GM21723 (cell line): Measurements from ENCODE around the gene SH2D6.
"Not testable (repeated sequence)": the region's sequence is repeated elsewhere in the genome, so short reads cannot be mapped to it uniquely, and the experiment has no call there.

Source experiments
- ATAC-seq: cut with Tn5 transposase; IDR thresholded peaks from one replicate; pipeline ENCODE4 v1.9.1; 2021; ENCODE audit warnings: mild to moderate bottlenecking, moderate library complexity; ENCODE audit not compliant: unreplicated experiment

Gene SH2D6

GRCh38 chr2:85439025-85439472, 20.5 kb downstream of the SH2D6 start:
- no peak for ATAC-seq

- not testable (repeated sequence) for ATAC-seq
Observed at GRCh38 chr2:85439569-85439968, 21.1 kb downstream of the SH2D6 start.

- no peak for ATAC-seq
Observed at GRCh38 chr2:85439986-85440385, 21.5 kb downstream of the SH2D6 start.

DNA sequence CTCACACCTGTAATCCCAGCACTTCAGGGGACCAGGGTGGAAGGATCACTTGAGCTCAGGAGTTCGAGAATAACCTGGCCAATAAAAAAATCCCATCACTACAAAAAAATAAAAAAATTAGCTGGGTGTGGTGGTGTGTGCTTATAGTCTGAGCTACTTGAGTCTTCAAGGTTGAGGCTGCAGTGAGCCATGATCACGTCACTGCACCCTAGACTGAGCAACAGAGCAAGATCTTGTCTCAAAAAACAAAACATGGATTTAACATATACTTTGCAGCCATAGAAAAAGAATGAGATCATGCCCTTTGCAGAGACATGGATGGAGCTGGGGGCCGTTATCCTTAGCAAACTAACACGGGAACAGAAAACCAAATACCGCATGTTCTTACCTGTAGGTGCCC, 22.2 kb downstream of the SH2D6 start:
- ATAC-seq, result no peak

DNA sequence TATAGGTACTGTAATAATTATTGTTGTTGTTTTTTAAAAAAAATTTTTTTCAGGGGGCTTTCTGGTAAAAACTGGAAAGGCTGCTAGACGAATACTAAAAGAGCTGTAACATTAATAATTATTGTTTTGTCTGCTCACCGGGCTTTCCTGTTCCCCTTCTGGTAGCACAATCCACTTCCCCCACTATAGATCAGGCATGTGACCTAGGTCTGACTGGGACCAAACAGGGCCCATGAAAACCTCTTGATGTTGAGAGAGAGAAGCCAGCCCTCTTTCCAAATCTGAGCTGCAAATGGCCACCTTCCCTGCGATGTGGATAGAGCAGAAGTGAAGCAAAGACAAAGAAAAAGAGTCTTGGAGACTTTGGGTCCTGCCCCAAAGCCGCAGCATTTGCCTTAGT, 23.4 kb downstream of the SH2D6 start:
- ATAC-seq, result no peak

DNA sequence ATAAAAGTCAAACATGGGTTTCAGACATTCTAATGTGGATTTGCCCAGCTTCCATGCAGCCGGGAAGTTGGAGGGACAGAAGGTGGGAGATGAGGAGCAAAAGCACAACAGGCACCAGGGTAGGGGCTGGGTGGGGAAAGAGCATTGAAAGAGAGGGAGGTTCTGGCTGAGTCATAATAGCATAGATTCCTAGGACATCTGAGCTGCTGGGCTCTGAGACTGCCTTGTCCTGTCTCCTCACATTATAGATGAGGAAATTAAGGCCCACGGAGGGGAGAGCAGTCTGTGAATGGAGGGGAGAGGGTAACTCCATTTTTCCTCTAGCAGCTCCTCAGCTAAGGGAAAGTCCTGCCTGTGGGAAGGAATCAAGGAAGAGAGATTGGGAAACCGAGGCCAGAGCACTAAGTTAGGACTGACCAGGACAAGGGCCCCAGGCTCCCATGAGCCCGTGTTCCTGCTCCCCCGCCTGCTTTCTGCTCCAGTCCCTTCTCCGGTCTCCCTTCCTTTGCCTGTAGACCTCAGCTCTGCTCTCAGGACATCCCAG, 26.2 kb downstream of the SH2D6 start:
- ATAC-seq, result no peak

DNA sequence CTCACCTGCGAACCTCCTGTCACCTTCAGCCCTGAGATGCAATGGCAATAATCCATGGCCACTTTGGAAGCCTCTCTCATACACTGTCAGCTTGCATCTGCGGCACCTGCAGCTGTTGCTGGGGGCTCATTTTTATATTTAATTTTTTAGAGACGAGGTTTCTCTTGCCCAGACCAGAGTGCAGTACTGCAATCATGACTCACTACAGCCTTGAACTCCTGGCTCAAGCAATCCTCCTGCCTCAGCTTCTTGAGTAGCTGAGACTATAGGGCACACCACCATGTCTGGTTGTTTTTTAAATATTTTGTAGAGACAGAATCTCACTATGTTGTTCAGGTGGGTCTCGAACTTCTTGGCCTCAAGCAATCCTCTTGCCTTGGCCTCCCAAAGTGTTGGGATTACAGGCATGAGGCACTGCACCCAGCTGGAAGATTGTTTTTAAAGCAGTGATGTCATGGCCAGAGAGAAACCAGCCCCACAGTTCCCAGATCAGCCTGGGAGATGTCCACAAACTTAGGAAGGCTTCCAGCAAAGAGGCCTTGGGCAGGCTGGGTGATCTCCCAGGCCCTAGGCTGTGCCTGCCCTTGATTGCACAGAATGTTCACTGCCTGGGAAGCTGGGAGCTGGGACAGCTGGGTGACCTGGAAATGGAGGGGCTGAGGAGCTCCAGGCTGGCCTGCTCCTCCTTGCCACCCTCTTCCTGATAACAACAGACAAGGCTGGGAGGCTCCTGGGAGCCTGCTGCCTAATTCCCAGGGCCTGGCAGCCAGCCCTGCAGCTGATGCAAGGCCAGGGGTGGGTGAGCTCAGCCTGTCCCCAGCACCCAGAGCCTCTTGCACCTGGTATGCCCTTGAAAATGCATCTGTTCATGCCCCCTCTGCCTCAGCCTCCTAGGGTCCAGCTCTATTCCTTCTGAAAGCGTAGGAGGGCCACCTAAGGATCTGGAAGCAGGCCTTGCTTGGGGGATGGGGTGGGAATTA, 27.1 kb downstream of the SH2D6 start:
- no peak for ATAC-seq

- no peak for ATAC-seq
Observed at GRCh38 chr2:85446296-85447221, 28.0 kb downstream of the SH2D6 start.

DNA sequence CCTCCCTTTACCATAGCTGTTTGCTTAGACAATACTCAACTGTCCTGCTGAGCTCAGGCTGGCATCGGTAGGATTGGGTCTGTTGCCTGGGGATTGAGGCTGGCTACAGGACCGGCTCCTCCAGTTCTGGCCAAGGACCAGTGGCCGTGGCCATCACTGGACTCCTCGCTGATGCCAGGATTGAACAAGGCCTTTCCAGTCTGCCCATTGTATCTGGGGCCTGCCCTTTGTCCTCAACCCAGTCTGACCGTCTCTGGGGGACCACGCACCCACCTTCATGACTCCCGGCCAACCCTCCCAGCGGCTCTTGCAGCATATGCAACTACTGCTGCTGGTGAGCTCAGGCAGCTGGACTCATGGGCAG, 28.7 kb downstream of the SH2D6 start:
- ATAC-seq, result no peak

DNA sequence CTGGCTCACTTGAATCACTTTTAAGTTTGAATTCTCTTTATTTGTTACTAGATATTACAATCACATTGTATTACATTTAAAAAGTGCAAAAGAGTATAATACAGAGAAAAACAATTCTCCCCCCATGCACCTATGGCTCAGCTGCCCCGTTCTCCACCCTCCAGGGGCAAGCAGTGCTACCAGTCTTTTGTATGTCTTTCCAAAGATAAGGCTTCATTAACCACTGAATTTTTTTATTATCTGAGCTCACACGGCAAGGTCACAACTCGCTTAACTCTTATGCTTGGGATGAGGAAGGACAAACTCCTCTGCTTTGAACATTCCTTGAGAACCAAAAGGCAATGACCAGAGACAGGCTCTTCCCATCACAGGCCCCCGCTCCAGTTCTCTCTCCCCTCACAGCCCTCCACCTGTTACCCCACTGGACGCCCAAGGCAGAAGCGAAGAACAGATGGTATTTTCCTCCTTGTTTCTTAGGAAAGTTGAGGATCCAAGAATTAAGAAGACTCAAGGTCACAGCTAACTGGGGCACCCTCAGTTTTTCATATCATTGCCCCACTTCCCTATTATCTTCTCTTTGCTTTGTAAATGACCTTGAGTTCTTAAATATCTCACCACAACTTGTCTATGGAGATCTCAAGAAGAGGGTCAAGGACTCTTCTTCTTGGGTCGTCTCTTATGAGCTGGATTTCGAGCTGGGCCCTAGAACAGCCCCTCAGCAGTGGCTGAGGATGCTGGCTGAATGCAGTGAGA, 30.1 kb downstream of the SH2D6 start:
- no peak for ATAC-seq

- no peak for ATAC-seq
Observed at GRCh38 chr2:85449214-85449588, 30.7 kb downstream of the SH2D6 start.

- ATAC-seq, result no peak
Observed at GRCh38 chr2:85452237-85452636, 33.7 kb downstream of the SH2D6 start.

DNA sequence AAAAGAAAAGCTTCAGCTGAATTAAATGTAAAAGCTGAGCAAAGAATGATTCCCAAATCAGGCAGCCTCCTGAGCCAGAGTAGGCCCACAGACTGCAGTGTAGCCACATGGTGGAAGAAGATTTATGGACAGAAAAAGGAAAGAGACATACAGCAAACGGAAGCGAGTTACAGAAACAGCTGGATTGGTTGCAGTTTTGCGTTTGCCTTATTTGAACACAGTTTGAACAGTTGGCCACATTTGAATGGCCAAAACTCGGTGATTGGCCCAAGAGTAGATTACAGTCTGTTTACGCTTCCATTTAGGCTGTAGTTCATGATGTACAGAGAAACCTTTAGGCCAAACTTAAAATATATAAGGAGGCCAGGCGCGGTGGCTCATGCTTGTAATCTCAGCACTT, 35.1 kb downstream of the SH2D6 start:
- ATAC-seq, result no peak

DNA sequence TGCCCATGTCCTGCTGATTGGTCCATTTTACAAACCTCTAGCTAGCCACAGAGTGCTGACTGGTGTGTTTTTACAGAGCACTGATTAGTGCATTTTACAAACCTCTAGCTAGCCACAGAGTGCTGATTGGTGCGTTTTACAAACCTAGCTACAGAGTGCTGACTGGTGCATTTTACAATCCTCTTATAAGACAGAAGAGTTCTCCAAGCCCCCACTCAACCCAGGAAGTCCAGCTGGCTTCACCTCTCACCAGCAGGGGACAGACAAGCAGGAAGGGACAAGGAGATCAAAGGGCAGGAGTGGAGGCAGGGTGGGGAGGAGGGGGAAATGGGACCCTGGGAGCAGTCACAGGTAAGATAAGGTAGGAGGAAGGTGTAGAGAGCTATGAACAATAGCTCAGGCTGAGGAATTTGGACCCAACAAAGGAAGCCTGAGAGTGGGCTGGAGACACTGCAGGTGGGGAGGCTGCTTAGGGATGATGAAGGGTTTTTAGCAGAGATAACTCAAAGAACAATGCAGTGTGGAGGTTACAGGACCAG, 37.1 kb downstream of the SH2D6 start:
- no peak for ATAC-seq

DNA sequence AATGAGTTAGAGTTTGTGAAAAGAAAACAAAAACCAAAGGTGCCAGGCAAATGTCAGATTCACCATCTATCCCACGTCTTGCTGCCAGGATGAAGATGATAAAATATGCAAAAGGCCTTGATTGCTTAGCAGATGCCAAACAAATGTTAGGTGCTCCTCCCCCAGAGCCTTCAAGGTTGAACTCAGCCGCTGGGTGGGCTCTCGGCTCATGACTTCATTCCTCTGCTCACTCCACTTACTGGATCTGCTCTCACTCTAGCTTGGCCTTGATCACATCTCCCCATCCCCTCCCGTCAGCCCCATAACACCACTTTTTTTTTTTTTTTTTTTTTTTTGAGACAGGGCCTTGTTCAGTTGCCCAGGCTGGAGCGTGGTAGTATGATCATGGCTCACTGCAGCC, 38.5 kb downstream of the SH2D6 start:
- no peak for ATAC-seq

GRCh38 chr2:85457877-85458316, 39.4 kb downstream of the SH2D6 start:
- ATAC-seq, result no peak

GRCh38 chr2:85458601-85459563, 40.4 kb downstream of the SH2D6 start:
- ATAC-seq, result no peak

- ATAC-seq, result no peak
Observed at GRCh38 chr2:85459771-85460170, 41.3 kb downstream of the SH2D6 start.

DNA sequence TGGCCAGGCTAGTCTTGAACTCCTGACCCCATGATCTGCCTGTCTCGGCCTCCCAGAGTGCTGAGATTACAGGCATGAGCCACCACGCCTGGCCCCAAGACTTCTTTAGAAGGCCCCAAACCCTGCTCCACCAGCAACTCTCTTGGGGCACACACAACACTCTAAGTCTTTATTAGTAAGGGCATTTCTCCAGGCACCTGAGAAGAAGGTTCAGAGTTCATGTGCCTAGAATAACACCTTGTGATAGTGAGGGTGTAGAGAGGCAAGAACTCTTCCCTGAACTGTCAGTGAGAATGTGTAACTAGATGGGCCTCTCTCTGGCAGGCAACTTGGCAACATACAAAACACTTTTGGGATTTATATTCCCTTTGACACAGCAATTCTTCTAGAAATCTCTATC, 43.8 kb downstream of the SH2D6 start:
- no peak for ATAC-seq
